ENCODE measurements around the gene HBQ1.
"Not testable (repeated sequence)": the region's sequence is repeated elsewhere in the genome, so short reads cannot be mapped to it uniquely, and the experiment has no call there.

HBQ1 gene

GRCh38 chr16:180101-180675 is at the start of gene HBQ1:
TSS of gene HBQ1 (plus strand) at chr16:180459. CDS start at chr16:180487, 28 bp downstream.
- peak; percentile 57 to 74 for DNase-seq

- no peak for DNase-seq
These were observed 49.6 kb upstream of the HBQ1 start for GRCh38 chr16:130533-131173.

- no peak for DNase-seq
These were observed 48.1 kb upstream of the HBQ1 start for GRCh38 chr16:132120-132519.

GRCh38 chr16:133716-134115 is 46.5 kb upstream of the HBQ1 start:
- DNase-seq, result no peak

- DNase-seq, result peak; percentile 53 to 64
These were observed 42.2 kb upstream of the HBQ1 start for GRCh38 chr16:138049-138417.

- DNase-seq, result no peak
These were observed 39.9 kb upstream of the HBQ1 start for GRCh38 chr16:140175-140857.

GRCh38 chr16:142405-142967 is 37.8 kb upstream of the HBQ1 start:
- no peak for DNase-seq

GRCh38 chr16:143047-143446 is 37.2 kb upstream of the HBQ1 start:
- DNase-seq, result no peak

- no peak for DNase-seq
These were observed 36.8 kb upstream of the HBQ1 start for GRCh38 chr16:143456-143855.

GRCh38 chr16:144797-145252 is 35.4 kb upstream of the HBQ1 start:
- no peak for DNase-seq

- DNase-seq, result no peak
These were observed 33.6 kb upstream of the HBQ1 start for GRCh38 chr16:146646-147045.

GRCh38 chr16:149024-149660 is 31.1 kb upstream of the HBQ1 start:
- DNase-seq, result no peak

GRCh38 chr16:152141-153128 is 27.8 kb upstream of the HBQ1 start, which contains the start of gene HBZ:
TSS of gene HBZ (plus strand) at chr16:152644. CDS start at chr16:152910, 266 bp downstream.
- no peak for DNase-seq

GRCh38 chr16:153129-153521 is 27.1 kb upstream of the HBQ1 start:
- not testable (repeated sequence) for DNase-seq

GRCh38 chr16:153550-154216 is 26.6 kb upstream of the HBQ1 start:
- DNase-seq, result not testable (repeated sequence)

- DNase-seq, result peak in 1 of 2 experiments; percentile 60
These were observed 25.8 kb upstream of the HBQ1 start for GRCh38 chr16:154217-155030.

- DNase-seq, result no peak
These were observed 25.2 kb upstream of the HBQ1 start for GRCh38 chr16:155031-155398.

GRCh38 chr16:159136-159849 is 21.0 kb upstream of the HBQ1 start:
- no peak for DNase-seq

- not testable (repeated sequence) for DNase-seq
These were observed 20.0 kb upstream of the HBQ1 start for GRCh38 chr16:160242-160641.

- no peak for DNase-seq
These were observed 19.5 kb upstream of the HBQ1 start for GRCh38 chr16:160691-161190.
